ENCODE data around the gene FMN2.
"Not testable (repeated sequence)": the region's sequence is repeated elsewhere in the genome, so short reads cannot be mapped to it uniquely, and the experiment has no call there.

FMN2 gene

DNA sequence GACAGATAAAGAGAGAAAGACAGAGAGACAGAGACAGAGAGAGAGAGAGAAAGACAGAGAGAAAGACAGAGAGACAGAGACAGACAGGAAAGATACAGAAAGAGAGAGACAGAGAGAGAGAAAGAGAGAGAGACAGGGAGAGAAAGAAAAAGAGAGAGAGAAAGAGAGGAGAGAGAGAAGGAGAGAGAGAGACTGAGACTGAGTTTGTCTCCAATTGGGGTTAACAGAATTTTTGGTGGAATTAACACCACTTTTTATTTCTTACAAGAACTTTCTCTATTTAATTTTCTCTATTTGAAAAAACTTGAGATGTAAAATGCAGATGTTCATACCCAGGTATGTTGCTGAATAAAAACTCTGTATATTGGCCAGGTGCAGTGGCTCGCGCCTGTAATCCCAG, 56.6 kb downstream of the FMN2 start:
- DNase-seq = no peak

DNA sequence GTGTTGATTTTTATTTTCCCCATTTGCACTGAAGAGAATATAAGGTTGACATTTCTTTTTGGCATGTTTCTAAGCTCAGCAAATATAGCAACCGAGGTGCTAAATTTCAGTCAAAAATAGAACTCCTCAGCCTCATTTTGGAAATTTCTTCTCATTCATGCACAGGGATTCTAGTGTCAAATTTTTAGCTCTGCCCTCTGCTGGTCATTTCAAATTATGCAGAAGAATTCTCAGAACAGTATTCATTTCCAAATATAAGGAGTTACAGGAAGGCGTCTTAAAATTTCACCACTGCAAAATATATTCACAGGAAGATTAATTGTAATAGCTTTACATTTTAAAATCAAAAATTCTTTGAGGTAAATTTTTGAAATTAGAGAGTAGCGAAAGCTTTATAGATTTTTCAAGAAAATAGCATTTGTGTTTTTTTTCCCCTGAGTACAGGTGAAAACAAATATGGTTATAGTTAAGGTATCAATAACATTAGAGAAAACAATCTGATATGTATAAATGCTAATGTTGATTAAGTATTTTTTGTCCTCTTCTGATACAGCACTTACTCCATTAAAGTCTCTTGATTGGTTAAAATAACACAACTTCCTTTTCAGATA, 57.9 kb downstream of the FMN2 start:
- DNase-seq = no peak

DNA sequence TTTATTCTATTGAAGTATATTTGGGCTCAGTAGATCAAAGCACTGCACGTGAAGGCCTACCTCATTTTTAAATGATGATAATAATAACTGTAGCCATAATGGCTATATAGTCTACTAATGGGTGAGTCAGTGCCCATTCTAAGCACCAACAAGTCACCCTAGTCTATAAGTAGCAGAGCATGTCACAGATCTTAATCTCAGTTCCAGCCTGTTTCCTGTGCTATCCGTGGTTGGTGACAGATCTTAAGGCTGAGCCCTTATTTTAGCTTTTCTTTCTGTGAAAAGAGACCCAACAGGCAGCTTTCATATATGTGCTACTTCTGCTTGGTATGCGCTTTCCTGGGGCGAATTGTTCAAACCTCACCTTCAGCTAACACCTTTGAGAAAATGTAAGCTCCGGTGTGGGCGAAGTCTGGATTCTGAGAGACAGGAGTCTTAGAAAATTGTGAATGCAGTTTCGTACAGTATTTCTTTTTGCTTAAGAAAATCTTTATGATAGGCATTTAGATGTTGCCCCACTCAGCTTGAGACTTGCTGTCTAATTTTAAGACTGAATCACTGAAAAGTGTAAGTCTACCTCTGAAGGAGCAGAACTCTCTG, 59.6 kb downstream of the FMN2 start:
- no peak for DNase-seq

DNA sequence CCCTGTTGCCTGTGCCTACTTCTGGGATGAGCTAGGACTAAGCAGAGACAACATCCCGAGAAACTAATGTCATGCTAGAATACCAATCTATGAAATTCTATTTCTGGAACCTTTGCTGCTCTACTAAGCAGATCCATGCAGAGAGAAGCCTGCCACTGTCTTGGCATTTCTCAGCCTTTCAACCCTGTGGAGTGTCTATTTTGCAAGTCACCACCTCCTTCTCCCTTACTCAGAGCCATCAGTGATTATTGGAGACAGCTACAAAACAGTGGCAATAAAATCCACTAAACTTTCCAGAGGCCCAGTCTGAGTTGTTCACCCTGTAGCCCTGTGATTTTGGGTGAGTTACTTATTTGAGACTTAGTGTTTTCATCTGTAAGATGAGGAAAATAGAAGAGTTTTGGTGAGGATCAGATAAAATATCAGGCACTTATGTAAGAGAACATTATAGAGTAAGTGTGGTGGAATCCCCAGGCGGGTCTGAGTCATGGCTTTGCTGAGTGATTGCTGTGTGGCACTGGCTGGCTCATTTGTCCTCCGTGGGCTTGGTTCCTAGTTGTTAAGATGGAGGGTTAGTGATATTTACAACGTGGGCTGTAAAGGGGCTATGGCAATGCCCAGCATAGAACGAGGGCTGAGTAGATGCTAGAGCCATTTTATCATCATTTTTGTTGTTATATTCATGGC, 61.1 kb downstream of the FMN2 start:
- DNase-seq = no peak

DNA sequence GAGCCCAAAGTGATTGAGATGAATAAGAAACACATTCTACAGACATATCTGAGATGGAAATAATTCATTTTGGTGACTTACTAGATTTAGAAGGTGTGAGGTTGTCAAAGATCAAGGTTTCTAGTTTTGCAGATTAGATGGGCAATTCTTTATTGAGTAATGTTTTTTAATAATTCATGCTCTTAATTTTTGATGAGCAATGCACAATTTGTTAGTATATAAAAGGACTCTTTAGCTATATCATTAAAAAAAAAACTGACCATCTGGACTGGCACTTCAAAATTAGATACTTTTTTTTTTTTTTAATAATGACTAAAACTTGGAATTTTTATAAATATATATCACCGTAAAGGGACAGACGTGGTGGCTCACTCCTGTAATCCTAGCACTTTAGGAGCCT, 63.9 kb downstream of the FMN2 start:
- no peak for DNase-seq

DNA sequence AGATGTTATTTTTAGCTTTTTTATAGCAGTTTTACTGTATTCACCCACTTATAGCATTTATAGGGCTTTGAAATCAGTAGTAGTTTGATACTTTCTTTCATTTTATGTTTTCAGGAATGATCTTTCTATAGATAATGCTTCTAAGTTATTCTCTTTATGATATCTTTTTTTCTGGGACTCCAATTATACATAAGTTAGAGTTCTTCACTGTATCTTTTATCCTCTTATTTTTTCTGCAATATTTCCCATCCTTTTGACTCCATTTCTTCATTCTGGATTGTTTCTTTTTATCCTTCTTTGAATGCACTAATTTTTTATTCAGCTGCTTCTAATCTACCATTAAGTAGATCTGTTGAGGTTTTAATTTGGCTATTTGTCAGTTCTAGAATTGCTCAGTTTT, 73.1 kb downstream of the FMN2 start:
- no peak for DNase-seq

DNA sequence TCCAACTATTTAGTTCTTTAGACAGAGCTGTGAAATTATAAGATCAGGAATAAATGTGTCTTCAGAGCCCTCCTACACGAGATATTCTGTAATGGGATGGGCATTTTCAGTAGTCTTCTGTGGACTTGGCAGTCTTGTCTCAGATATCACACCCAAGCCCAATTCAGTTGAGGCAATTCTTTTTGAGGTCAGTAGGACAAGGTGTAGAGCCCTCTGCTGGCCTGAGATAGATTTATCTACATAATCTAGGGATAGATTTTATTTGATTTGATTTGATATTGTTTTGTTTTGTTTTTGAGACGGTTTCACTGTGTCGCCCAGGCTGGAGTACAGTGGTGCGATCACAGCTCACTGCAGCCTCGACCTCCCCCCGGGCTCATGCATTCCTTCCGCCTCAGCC, 77.5 kb downstream of the FMN2 start:
- no peak for DNase-seq

DNA sequence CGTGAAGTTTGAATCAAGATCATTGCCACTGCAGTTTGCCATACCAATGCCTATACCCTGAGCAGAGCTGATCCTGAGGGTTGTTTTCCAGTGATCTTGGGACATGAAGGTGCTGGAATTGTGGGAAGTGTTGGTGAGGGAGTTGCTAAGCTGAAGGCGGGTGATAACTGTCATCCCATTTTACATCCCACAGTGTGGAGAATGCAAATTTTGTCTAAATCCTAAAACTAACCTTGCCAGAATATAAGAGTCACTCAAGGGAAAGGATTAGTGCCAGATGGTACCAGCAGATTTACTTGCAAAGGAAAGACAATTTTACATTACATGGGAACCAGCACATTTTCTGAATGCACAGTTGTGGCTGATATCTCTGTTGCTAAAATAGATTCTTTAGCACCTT, 78.6 kb downstream of the FMN2 start:
- DNase-seq = no peak

DNA sequence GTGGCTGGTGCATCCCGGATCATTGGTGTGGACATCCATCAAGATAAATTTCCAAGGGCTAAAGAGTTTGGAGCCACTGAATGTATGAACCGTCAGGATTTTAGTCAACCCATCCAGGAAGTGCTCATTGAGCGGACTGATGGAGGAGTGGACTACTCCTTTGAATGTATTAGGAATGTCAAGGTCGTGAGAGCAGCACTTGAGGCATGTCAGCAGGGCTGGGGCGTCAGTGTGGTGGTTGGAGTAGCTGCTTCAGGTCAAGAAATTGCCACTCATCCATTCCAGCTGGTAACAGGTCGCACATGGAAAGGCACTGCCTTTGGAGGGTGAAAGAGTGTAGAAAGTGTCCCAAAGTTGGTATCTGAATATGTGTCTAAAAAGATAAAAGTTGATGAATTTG, 79.1 kb downstream of the FMN2 start:
- DNase-seq = no peak

DNA sequence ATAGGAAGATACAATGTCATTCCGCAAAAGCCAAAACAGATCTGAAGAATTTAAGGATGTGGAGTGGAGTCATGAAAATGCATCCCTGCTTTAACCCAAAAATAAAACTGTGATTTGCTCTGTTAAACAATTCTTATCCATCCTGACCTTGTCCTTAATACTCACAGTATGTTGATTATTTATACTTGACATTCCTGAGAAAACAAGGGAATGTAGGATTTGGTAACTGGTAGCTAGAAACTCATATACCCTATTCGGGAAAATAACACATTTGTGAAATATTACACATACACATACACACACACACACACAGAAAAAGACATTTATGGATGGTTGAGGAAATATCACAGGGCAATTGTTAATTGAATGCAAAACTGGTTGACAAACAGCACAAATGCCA, 80.2 kb downstream of the FMN2 start:
- DNase-seq = no peak

DNA sequence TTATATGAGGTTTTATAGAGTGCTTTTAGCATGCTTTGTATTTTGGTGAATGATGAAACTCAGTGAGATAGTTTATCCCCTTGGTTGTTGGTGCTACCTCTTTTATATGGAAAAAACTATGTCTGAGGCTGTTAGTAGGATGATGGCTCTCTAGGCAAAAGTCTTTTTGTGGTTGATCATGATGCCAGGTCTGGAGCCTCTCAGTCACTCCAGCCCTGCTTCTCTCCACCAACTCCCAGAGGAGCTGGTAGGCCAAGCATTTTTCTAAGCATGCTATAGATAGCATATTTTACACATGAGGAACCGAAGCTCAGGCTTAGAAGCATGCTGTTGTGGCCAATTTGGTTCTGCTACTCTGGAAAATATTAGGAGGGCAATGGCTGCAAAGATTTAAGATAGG, 82.2 kb downstream of the FMN2 start:
- no peak for DNase-seq

DNA sequence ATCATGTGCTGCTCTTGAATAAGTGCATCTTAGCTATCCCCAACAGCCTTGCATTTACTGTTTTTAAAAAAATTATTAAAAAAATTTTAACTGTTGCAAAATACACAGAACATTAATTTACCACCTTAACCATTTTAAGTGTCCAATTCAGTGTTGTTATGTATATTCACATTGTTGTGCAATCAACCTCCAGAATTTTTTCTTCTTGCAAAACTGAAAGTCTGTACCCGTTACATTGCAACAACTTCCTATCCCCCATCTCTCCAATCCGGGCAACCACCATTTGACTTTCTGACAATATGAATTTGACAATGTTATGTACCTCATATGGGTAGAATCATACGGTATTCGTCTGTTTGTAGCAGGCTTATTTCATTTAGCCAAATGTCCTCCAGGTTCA, 83.1 kb downstream of the FMN2 start:
- DNase-seq = no peak

DNA sequence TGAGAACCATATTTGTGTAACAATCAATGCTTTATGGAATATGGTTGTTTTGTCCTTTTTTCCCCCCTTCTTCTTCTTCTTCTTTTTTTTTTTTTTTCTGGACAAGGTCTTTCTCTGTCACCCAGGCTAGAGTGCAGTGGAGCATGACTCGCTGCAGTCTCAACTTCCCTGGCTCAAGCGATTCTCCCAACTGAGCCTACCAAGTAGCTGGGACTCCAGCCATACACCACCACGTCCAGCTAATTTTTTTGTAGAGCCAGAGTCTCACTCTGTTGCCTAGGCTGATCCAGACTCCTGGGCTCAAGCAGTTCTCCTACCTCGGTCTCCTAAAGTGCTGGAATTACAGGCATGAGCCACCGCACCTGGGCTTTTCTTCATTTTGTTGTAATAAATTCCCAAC, 86.7 kb downstream of the FMN2 start:
- no peak for DNase-seq

DNA sequence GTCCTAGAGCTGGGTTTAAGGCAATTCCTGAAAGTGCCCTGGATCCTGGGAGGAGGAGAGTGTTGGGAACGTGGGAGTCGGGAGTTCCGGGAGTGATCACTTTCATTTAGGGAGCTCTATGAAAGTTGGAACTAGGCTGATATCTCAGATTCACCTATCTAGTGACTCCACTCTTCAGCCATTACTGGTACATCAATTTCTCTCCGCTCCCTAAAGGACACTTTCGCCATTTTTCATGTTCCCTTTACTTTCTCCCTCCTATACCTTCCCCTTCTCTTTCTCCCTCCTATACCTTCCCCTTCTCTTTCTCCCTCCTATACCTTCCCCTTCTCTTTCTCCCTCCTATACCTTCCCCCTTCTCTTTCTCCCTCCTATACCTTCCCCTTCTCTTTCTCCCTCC, 93.0 kb downstream of the FMN2 start:
- not testable (repeated sequence) for DNase-seq

DNA sequence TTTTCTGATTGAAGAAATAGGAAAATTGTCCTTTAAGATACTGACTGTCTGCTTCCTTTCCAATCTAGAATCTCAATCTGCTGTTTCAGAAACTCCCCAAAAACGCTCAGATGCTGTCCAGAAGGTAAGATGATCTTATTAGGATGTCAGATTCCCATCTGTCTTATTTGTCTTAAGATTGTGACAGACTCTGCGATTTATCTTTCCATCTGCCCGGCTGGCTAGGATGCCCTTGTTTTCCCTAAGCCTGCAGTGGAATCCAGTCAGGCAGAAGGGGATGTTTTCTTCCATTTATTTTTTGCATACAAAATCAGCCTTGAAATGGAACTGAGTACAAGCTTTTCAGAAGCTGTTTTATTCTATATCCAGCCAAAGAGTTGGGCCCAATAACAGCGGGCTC, 96.5 kb downstream of the FMN2 start:
- no peak for DNase-seq

DNA sequence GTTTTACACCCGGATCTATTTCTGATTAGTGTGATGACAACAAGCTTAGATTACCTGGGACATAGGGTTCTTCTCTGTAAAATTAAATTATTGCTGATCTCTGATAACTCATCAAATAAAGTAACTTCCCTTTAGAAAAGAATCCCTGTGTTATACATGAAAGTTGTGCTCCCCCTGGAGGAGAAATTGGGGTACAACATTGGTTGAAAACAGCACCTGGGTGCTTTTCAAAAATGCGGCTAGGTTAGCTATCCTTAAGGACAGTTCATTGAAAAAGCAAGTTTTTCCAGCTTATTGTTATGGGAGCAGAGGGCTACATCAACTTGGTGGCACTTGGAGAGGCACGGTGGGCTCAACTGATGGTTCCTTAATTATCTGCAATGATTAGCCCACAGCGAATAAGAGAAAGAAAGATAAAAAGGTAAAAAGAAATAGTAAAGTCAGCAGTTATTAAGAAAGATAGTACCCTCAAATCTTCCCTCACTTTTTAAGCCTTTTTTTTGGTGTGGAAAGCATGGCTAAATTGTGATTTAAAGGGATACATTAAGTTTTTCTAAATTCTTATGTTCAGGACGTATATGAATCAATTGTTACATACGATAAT, 97.8 kb downstream of the FMN2 start:
- no peak for DNase-seq

DNA sequence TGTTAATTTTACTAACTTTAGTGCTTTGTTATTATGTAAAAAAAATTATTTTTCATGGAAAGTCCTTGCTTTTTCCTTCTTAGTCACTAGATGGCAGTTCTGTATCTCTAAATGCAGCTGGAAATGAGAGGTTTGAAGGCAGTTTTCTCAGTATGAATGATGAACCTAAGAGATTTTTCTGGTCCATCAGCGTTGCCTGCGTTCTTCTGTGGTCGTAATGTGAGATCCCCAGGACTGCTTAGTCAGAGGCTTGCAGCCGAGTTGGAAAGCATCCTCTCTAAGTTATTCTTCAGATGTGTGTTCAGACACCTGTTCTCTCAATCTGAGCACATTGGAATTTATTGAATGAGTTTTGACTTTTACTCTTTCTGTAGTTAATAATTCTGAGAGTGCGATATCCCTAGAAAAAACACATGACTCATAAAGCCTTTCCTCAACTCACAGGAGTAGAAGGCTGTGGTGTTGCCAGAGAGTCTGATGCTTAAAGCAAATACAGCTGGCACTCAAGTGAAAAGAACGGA, 99.3 kb downstream of the FMN2 start:
- no peak for DNase-seq

DNA sequence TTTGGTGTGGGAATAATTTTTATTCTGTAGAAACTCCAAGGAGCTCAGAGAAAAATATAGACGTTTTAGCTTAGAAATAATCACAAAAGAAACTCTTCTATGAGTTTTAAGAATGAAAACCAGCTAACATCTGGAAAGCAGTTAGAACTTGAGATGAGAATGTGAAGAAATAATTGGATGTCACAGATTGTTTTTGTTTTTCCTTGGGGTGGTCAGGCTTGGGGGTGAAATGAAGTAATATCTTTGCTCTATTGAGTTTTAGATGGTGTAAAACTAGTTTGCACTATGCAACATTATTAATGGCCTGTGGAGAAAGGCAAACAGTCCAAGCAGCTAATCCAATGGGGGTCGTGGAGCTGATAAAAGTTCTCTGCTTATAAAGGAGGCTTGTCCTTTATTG, 101.2 kb downstream of the FMN2 start:
- DNase-seq = no peak

DNA sequence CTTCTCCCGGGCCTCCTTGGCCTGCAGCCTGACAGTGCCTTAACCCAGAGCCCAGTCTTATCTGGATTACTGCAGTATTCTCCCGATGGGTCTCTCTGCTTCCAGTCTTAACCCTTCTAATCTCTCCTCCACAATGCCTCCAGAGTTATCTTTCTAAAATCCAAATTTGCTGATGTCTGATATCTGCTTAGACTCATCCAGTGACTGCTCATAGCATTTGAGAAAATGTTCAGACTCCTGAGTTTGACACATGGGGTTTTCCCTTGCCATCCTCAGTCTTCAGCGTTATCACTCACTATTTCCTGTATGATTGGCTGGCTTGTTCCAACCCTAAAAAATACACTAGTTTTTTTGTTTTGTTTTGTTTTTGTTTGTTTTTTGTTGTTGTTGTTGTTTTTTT, 102.0 kb downstream of the FMN2 start:
- no peak for DNase-seq

DNA sequence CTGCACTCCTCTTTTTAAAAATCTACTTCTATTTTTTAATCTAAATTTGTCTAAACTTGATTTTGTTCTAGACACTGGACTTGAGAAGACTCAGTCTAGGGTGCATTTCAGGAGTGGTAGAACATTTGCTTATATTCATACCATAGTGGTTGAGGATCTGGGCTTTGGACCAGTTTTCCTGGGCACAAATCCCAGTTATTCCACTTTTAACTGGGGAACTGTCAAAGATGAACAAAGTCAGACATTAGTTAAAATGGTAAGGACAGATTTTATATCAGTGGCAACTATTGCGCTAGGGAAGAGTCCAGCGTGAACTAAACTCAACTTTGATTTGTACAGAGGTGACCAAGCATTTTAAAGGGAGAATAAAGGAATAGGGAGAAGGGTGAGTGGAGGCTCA, 102.4 kb downstream of the FMN2 start:
- DNase-seq = no peak

DNA sequence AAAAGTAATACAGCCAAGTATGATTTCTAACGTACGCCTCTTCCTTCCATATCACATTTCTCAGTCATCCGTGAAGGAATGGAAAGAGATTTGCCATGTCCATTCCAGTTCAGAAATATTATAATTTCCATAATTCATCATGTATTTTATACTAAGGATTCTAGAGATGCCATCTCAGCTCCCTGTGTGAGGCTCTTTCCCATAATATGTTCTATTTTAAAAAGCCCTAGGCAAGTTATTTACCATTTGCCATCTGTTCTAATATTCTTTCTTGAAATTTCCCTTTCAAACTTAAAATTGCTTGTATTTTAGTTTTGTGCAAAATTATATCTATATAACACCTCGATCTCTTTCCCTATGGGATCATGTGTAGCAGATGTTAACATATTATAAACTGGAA, 106.7 kb downstream of the FMN2 start:
- no peak for DNase-seq

DNA sequence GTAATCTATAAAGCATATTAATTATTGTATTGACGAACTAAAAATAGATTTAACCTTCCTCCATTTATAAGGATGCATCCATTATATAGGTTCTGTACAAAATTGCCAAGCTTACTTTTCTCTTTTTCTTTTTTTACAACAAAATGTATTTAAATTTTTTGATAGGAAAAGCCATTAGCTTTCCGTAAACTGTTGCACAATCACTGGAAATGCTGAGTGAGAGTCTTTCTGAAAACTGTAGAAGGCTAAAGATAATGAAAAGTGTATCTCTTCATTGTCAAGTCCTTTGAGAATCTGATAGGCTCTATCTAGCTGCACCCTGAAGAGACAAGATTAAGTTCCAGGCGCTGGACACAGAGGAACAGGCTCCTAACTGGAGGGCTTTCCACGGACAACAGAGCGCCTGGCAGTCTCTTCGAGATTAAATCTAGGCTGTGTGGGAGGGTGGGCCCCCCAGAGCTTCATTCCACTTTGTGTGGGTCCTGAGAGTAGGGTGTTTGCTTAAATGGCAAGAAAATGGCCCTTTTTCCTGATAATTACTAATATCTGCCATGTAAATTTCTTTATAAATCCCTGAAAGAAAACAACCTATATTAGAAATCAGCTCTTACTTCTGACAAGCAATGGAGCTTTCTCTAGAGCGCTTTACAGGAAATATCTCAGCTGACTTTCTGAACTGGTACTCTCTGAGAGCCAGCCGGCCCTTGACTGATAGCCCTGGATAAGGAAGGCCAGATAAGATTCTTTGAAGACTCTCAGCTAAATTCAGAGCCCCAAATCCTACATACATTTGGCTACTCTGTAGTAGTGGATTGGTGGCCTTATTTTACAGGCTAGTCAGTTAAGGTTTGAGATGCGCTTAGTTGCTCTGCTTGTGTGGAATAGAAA, 108.3 kb downstream of the FMN2 start:
- DNase-seq = no peak

DNA sequence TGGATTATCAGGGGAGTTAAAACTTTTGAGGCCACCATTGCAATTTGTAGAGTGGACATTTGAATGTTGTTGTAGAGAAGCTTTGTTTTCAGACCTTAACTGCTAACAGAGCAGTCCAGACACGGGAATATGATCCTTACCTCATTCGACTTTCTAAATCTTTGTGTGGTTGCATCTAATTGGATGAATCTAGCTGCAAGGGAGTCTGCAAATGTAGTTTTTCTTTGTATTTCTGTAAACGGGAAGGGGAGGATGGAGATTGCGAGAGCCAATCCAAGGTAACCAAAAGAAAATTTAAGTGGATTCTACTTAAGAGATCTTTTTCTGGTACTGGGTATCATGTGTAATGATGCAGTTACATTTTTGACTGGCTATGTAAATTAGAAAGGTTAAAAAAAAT, 110.2 kb downstream of the FMN2 start:
- DNase-seq = no peak
